Kidney glomerular epithelial cell (primary cell): ENCODE data around the gene CRYBA2.

Experiments
- DNase-seq: peaks from one replicate; lab custom pipeline; 2025; lab: John Stamatoyannopoulos, UW

Gene CRYBA2, protein sequence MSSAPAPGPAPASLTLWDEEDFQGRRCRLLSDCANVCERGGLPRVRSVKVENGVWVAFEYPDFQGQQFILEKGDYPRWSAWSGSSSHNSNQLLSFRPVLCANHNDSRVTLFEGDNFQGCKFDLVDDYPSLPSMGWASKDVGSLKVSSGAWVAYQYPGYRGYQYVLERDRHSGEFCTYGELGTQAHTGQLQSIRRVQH

DNA sequence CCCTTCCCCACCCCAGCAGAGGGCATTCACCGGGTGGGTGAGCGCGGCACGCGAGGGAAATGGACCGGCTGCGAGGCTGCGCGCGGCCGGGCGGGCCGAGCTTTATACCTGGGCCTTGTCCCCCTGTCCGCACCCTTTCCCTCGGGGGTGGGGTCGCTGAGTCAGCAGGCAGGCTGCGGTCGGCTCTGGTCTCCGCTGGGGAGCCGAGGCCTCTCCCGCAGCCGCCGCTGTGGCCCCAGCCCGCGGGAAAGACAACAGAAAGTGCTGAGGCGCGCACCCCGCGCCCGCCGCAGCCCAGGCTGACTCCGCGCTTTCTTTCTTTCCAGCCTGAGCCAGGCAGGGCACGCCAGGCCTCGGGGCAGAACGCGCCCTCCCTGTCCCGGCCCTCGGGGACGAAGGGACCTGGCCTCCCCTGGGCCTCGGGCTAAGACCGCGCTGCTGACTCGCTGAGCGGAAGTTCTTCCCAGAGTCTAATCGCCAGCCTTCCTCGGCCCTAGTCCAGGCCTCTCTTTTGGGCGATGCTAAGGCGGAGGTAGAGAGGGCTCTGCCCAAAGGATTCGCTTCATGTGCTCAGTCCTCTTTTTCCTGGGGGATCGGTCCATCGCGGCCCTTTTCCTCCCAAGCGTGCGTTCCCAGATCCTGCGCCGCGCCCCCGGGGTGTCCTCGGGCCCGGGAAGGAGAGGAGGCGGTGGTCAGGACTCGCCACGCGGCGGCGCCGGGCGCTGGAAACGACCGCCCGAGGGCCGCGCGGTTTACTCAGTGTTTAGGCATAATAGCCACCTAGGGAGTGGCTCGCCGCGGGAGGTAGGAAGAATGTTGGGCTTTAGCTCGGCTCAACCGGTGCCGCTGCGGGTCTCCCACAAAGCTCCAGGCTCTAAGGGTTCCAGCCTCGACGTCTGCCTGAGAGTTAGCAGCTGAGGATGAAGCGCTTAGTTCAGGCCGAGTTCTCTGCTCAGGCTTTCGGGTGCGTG, at the start of gene CRYBA2:
Gene CRYBA2 (minus strand): TSS at position 78 of the 971 bp plus-strand sequence. CDS start 246 bp downstream, outside the sequence.
- DNase-seq = no peak

DNA sequence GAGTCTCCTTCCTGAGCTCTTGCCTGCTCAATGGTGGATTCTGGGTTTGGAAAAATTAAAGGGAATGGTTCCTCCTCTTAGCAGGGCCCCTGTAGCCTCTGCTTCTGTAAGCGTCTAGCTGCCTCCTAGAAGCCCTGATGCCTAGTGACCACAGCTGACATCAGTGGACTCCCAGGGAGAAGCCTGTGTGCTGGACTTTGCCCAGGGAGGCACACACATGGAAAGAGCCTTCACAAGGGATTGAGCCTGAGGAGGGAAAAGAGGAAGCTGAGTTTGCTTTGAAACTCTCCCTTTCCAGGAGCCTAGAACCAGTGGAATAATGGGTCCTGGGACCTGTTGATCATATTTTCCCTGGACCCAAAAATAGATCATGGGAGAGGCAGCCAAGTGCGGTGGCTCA, 49.5 kb upstream of the CRYBA2 start:
- no peak for DNase-seq

DNA sequence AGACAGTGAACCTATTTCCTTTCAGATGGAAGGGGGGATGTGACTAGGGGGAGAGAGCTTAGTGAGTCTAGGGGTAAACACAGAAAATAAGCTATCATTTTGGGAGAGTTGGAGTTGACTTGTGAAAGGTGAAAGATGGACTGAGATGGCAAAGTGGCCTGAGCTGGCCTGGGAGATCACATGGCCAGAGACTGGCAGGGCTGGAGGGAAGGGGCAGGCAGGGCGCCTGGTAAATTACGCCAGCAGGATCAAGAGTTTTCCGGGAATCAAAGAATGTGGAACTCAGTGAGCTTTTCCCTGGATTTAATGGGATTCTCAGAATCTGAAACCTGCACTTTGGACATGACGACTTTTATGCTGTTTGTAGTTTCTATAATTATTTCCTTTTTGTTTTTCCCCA, 48.9 kb upstream of the CRYBA2 start:
- DNase-seq = no peak

DNA sequence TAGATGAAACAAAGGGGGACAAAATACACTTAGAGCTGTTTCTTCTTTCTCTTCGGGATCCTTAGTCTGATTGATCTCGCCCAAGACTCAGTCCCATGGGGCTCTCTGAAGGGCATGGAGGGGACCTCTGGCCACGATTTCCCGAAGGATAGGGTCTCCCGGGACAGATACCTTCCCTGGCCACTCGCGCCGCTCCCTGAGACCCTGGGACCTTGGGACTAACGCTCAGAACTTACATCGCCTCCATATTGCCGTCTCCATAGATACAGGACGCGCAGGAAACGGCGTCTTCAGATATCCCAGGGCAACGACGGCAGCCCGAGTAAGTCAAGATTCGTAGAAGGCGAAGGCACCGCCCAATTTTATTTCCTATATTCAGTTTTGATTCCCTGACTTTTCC, 48.0 kb upstream of the CRYBA2 start, which contains the start of gene CFAP65:
Gene CFAP65 (minus strand): TSS at position 265 of the 400 bp plus-strand sequence. CDS start 2,468 bp downstream, outside the sequence.
- peak; percentile 28 for DNase-seq

DNA sequence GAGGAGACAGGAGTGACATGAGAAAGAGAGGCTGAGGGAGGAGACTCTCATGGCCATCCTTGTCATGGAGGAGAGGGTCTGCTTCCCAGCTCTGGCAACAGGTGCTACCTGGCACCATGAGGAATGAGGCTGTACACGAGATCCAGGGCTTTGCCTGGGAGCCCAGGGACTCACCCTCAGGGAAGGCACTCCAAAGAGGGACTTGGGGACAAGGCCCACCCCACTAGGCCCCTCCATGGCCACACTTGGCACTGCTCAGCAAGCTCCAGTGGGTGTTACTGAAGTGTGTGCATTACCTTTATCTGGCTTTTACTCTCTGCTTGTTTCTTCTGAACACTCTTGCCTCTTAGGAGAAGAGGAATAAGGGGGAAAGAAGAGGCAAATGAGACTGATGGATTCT, 45.4 kb upstream of the CRYBA2 start:
- DNase-seq = no peak

DNA sequence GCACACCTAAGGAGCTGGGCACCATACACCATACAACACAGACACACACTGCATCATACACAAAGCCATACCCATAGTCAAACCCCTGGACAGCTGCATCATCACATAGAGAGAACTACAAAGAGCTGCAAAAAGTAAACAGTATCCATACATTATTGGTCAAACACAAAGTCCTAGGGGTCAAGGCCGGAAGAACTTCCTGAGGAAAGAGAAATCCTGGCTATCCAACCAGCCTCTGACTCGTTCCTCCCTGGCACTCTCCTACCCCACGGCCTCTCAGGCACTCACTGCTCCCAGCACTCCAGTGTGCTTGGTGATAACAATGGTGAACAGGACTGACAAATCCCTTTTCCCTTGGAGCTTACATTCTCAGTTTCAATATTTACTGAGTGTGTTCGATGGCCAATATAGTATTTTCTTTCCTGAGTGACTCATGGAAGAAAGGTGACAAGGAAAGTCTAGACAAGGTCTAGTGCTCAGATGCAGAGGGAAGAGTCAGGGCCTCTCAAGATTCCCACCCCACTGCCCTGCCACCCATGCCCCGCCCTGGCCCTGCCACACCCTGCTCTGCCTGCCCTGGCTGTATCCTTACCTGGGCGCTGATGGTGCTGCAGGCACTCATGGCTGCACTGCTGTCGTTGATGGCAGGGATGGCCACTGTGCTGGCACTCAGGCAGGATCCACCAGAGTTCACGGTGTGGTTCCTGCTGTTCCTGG, 44.7 kb upstream of the CRYBA2 start:
- DNase-seq = no peak

DNA sequence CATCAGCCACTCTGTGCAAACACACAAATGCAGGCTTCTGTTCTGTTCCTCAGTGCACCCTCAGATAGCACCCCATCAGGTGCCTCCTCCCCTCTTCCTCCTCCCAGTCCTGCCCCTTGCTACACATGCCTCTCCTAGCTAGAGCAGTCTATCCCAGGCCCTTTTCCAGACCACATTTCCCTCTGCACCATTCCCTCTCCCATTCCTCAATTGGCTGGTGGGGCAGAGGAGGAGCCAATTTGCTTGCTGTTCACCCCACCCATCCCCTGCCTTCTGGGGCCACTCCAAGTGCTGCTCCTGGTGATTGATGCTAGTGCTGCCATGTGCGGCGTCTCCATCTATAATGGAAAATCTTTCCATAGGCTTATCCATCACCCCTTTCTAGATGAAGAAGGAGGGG, 42.7 kb upstream of the CRYBA2 start:
- no peak for DNase-seq

DNA sequence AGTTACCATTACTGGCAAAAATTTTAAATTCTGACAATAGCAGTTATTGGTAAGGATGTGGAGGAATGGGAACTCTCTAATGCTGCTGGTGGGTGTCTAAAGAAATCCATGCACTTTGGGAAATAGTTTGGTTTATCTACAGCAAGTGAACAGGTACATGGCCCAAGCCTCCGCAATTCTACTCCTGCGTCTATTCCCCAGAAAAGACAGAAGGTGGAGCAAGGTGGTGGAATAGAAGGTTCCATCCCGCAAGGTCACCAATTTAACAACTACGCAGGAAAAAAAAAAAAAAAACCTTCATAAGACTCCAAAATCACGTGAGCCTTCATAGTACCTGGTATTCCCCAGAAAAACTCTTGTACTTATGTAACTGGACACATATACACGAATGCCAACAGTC, 41.6 kb upstream of the CRYBA2 start:
- no peak for DNase-seq

DNA sequence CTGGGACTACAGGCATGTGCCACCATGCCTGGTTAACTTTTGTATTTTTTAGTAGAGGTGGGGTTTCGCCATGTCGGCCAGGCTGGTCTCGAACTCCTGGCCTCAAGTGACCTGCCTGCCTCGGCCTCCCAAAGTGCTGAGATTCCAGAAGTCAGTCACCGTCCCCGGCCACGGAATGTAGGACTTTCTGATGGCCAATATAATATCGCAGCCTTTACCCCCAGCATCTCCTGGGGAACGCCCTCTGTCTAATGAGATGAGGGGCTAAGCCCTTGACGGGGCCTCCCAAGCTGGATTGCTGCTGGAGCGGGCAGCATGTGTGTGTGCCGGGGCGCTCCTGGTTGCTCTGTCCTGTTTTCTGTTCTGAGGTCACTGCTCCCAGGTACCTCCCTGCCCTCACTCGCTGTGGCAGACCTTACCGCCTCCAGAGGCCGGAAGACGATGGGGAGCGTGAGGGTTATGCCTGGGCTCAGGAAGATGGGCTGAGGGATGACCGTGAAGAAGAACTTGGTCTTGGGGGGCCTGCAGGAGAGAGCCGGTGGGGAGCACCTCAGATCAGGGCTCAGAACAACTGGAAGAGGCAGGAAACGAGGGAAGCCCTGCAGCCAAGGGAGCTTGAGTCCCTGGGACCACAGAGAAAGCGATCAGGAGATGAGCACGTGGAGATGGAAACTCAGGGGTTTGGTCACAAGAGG, 39.0 kb upstream of the CRYBA2 start:
- no peak for DNase-seq

DNA sequence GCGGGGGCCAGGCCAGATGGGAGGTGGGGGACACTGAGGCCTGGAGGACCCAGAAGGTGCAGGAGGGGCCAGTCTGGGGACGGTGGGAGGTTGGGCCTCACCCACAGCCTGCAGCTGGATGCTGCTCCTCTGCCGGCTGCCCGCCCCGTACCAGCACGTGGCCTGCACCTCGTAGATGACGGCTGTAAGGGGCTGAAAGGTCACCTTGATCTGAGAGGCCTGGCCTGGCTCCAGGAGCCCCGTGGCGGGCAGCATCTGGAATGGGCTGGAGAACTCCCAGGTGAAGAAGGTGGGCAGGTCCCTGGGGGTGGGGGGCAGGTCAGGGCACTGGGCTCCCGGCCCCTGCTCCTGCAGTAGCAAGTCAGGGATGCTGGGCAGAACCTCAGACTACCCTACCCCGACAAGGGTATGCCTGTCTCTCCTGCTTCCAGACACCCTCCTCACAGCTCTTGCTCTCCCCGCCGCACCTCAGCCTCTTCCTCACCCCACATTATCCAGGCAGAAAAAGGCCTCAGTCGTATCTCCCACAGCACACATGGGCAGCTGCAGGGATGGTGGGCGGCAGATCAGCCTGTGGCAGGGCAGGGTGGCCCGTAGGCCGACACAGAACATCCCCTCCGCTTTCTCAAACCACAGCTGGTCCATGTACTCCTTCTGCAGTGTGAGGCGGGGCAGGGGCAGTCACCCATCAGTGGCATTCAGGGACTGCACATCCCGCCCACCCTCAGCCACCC, 38.0 kb upstream of the CRYBA2 start:
- no peak for DNase-seq

DNA sequence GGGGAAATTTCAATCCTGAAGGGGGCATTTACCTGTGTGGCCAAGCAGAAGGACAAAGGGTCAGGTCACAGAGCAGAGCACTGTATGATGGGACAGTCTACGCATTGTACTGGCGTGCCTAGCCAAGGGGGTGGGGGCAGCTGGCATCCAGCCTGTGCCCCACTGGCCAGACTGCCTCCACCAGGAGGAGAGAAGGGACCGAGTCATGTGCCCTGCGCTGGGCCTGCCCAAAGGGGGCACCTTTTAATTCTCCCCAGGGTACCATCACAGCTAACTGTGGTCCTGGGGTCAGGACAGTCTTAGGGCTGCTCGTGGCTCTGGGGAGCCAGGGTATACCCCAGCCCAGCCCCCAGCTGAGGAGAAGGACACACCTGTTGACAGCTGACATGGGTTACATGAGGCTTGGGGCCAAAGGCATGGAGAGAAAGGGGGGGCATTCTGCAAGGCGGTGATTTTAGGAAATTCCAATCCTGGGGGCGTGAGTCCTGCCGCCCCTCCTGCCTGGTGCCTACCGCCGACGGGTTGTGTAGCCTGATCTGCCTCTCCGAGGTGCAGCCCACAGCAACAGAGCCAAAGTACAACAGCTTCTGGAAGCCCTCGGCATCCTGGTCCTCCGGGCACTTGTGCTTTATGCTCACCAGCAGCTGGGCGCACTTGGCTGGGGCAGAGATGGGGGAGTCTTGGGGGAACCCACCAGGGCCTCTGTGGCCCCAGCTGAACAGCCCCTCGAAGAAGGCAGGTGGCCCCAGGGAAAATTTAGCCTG, 37.1 kb upstream of the CRYBA2 start:
- no peak for DNase-seq

DNA sequence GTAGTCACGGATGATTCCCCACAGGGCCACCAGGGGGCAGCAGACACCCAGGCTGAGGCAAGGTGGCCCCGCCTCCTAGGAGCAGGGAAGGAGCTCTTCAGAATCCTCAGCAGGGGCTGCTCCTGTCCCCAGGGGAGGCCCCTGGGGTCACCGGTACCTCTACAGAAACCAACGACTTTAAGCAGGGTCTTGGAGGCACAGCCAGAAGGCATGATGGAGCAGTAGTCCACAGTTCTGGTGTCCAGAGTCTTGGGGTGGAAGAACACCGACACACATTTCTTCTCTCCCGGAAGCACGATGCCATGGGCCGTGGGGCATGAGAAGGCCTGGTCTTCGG, 36.6 kb upstream of the CRYBA2 start:
- peak; percentile 68 for DNase-seq

DNA sequence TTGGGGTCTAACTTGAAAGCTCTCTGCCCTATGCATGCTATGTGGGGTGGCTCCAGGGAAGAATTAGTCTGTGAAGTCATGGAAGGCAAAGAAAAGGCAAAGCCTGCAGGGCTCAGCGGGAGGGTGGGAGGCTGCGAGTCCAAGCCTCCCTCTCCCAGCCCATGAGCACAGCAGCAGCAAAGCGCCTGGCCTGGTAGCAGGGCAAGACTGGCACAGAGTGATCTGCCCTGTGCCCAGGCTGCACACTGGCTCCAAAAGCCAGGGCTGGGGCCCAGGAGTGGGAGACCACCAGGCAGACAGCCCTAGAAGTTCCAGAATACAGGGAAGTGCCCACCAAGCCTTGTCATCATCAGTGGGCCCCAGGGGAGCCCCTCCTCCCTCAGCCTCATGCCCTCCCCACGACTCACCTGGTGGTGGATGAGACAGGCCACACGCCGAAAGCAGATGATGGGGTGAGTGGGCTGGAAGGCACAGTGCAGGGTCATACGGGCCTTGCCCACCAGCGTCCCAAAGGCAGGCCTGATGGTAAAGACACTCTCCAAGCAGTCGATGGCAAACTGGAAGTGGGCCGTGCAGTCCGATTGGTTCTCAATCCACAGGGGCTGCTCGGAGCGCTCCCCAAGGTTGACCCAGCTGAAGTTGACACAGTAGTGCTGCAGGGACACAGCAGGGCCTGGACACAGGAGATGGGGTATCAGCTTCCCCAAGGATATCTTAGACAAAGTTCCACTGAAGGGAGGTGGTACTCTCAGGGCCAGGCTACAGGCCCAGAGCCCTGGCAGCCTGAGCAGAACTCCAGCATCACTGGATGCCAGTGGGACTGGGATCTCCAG, 36.0 kb upstream of the CRYBA2 start:
- DNase-seq = no peak

DNA sequence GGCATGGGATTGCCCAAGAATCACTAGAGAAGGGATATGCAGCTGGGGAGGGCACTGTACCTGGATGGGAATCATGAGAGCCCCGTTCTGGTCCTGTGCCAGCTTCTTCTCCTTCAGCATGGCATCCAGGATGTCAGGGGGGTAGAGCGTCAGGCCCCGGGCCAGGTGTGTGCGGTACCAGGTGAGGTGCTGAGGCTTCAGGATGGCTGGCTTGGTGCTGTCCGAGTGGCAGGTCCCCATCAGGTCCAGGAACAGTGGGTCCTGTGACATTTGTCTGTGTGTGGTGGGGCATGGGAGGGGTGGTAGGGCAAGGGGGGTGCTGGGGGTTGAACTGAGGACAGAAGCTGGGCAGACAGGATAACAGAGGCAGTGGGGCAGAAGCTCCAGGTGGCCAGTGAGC, 34.9 kb upstream of the CRYBA2 start:
- no peak for DNase-seq

DNA sequence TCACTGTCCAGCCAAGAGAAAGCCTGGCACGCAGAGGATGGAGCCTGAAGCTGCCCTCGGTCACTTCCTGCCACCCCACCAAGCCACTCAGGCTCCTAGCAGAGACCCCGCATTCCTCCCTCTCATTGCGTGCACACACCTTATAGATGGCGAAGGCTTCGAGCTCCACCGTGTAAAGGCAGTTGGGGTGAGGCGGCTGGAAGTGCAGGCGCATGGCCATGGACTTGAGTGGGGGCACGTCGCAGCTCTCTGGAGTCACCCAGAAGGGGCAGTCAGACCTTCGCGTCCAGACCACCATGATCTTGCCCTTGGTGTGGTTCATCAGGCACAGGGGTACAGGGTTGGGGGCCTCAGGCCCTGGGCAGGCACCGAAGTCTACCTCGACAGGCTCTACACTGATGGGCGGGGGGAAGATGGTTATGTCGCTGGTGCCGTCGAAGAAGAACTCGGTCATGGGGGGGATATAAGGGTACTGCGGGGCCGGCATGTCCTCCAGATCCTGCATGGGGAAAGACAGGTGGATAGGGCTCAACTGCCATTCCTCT, 34.4 kb upstream of the CRYBA2 start:
- no peak for DNase-seq

DNA sequence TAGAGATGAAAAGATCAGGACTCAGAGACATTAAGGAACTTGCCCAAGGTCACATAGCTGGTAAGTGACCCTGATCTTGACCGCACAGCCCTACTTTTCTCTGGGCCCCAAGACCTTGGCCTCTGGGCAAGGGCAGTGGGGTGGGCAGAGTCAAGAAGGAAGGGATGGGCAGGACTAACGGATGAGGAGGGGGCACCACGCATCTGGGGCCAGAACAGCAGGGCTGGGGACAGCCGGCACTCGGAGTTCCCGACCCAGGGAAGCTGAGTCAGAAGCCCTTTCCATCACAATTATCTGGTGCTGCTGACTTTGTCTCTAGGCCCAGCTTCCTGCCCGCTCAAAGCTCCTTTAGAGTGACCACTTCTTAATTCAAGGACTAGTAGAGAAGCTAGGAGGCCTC, 33.7 kb upstream of the CRYBA2 start:
- DNase-seq = no peak

DNA sequence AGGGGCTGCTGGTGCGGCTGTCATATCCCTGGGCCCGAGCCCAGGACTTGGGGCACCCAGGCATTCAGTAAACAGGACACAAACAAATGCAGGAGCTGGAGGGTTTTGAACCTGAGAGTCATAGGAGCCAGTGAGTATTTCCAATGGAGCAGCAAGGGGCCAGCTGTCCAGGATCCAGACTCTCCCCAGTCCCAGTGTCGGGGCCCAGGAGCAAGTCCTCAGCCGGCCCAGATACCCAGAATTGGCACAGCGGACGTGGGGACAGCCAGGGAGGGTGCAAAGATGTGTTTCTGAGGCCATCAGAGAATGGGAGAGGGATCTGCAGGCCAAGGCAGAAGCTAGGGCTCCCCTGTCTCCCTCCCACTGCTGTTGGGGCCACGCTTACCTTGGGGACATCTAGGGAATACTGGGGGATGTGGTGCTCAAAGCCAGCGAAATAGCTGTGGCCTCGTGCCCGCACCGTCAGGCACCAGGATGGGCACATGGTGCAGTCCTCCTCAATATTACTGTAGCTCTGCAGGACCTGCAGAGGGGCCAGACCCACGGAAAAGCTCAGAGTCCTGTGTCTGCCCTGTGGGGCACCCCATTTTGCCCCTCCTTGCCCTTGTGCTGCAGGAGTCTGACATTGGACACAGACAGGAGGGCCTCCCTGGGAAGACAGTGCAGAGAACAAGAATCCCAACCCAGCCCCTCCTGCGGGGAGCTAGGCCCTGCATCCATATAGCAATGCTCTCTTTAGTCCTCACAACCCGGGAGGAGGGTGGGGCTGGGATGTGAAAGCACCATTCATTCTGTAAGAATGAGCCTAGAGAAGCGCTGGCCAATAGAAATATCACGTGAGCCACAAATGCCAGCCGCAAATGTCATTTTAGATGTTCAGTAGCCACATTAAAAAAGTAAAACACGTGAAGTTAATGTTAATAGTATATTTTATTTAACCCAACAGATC, 32.7 kb upstream of the CRYBA2 start:
- no peak for DNase-seq

DNA sequence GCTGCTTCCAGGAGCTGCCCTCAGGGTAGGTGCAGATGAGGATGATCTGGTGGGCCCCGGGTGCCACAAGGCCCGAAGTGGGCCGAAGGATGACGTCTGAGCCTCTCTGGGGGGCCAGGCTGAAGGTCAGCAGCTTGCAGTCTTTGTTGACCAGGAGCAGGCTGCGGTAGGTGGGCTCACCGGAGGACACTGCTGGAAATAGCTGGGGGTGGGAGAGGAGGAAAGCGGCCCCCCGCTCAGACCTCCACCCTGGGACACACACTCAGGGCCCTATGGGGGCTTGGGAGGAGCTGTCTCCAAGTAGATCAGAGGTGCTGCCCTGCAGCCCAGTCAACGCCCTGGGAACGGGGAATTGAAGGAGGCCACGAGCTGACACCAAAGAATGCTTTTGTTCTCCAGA, 30.8 kb upstream of the CRYBA2 start:
- DNase-seq = no peak
